Glomerular endothelial cell (primary cell): ENCODE measurements around the gene CHML. TPM values are rescaled to one million over a fixed set of nuclear protein-coding genes. Genes with fewer than 3 reads are reported as not detected.

Experiments
- DNase-seq: peaks from one replicate; pipeline ENCODE4 v3.0.0-alpha.2; 2011; ENCODE audit warnings: low read depth, low spot score; ENCODE audit errors: extremely low read depth
- total RNA-seq: library from RNA; depleted of rRNA; stranded (reverse); fragments of >200 nt; gene quantifications from 2 replicates; pipeline ENCODE4 v1.2.3, GENCODE V29; 2015

Gene CHML
- total RNA-seq, 1 donor from 2014 or later = 10.6 TPM

DNA sequence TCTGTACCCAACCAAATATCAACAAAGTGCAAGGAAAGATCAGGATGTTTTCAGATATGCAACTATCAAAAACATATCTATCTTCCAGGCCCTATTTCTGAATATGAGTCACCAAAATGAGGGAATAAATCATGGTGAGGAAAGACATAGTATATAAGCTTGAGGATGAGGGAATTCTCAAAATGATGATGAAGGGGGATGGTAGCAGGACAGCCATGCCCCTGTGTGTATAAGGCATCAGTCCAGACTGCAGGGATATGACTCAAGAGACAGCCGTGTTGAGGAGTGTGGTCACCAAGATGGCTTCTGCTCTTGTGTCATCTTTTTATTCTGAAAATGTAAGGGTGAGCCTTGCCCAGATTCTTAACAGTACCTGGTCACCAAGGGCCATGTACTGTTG, 7.5 kb upstream of the CHML start:
- no peak for DNase-seq

DNA sequence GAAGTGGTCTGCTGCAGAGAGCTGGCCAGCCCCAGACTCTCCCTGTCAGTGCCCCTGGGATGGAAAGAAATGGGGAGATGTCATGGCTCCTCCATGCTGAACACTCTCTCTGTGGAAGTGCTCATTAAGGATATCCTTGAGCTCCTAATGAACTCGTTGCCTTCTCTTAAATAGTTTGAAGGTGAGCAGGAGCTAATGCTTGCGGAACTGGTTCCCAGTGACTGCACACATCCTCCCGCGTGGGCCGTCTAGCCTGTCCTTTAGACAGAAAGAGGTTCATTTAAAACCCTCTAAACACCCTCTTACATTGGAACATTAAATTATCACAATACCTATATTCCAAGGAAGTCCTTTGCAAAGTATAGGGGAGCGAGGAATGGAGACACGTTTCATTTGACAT, 6.0 kb upstream of the CHML start:
- no peak for DNase-seq

DNA sequence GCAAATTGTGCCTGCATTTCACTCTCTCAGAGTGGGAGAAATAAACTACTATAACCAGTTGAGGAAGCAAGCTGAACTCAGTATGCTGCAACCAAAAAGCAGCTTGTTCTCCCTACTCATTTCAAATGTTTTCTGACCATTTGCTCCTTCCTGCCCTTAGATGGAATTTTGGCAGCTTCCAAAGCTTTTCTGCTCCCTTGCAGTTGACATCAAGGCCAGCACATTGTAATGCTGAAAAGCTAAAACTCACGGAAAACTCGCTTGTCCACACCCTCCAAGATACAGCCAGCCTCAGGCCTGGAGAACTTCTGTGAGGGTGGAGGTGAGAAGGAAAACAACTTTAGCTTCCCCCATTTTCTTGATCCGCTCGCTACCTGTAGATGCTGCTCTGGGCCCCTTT, 5.0 kb upstream of the CHML start:
- no peak for DNase-seq

DNA sequence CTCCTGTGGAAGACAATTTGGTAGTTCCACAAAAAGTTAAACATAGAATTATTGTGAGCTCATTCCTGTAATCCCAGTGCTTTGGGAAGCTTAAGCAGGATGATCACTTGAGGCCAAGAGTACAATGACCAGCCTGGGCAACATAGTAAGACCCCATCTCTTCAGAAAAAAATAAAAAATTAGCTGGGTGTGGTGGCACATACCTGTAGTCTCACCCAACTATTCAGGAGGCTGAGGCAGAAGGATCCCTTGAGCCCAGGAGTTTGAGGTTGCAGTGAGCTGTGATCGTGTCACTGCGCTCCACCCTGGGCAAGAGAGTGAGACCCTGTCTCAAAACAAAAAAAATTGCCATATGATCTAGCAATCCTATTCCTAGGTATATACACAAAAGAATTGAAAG, 4.1 kb upstream of the CHML start:
- DNase-seq = no peak

DNA sequence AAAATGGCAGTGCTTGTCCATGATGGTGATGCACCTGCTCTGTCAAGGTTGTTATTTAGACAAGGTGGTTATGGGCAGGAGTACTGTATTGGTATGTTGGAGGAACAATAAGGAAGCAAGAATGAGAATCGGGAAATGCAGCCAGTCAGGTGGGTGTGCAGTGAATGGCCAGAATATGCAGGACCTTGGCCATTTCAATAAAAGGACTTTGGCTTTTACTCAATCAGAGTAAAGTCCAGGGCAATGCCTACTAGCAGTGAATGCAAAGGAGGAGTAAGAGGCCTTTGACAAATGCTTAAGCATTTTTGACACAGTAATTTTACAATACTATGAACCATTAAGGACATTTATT, 2.4 kb upstream of the CHML start:
- DNase-seq = no peak

DNA sequence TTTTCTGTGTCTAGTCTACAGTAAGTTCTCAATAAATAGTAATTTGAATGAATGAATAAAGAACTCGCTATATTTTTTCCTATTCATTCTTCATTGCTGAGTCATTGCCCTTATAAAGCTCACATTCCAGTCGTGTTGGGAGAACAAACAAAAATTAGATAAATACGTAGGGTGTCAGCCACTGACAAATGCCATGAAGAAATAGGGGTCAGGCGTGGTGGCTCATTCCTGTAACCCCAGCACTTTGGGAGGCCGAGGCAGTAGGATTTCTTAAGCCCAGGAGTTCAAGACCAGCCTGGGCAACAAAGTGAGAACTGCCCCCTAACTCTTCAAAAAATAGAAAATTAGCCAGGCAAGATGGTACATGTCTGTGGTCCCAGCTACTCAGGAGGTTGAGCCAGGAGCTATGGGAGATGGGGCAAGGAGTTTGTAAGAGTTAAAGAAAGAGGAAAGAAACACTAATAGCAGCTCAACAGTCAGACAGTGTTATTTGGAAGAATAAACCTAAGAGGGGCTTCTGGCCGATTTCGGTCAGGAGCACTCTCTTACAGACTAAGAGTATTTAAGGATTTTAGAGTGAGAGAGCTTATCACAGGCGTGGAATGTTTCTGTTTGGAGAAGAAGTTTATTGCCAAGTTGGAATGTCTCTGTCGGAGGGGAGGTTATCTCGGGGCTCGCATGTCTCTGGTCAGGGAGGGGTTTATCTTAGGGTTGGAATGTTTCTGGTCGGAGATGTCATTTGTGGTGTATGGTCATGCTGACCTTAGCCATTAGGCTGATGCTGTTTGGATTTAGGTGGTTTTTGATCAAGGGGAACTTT, 1.8 kb upstream of the CHML start:
- DNase-seq = no peak

DNA sequence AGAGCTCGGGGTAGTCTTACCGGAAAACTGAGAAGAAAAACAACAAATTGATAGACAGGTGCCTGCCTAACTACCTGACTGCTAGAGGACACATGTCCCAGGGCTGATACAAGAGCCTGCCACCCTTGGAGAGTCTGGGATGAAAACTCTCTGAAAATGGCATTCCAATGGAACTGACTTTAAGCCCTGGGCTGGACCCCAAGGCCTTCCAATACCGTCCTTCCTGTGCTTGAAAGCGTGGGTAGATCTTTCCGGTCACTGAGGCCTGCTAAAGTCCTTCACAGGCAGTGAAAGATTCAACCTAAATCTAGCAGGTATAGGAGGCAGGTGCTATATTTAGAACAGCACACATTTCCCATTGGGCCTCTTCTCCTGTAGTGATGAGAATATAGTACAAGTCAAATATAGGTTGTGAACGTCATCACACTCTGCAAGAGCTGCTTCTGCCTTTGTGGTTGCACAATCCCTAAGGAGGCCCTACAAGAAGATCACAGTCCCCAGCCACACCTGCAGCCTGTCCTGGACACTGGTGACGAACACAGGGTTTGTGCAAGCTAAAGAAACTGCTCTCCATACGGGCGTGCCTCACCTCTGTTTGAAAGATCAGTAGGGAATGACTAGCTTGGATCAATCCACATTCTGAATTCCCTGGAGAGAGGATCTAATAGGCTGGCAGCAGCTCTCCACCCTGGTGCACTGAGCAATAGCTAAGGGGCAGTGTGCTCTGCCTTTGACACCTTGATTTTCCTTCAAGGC, 876 bp upstream of the CHML start:
- no peak for DNase-seq

DNA sequence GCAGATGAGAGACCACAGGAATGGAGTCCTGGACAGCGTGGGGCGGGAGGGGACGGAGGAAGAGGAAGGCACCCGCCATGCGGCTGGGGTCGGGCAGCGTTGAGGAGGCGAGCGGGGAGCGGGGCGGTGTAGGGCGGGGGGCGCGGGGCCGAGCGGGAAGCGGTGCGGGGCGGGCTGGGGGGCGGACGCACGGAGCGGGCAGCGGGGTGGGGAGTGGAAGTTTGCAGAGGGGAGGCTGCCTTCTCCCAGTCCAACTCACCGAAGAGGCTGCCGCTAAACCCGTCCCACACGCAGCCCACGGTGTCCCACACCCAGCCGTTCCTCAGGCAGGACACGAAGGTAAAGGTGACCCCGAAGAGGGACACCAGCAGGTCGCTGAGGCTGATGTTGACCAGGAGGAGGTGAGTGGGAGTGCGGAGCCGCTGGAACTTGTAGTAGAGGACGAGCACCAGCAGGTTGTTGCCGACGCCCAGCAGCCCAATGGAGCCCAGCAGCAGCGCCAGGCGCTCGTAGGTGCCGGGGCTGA, 483 bp downstream of the CHML start:
- DNase-seq = no peak

DNA sequence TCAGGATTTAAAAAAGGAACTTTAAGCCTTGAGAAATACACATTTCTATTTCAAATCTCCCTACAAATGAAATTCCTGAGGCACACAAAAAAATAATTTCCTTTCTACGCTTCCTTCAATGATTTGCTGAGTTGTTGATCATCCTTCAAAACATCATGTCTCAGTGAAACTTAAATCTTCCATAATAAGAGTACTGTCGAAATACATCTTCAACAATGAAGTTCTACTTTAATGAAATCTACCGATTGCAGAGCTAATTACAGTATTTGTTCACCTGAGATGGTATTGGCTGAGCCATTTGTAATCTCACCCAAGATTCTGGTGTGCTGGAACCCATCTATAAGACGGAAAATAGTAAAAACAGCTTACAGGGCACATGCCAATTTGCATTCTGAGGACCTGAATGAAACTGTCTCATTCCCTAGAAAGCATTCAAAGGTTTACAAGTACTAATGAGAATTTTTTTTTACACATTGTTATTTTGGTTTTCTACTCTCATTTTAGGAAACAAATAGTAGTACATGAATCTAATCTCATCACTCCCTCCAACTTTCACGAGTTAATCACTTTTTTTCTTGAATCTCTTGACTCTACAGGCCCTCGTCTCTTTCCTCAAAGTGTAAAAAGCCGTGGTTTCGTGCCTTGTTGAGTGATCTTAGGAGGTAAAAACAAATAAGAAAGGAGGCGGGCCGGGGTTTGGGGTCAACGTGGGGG, 1.1 kb downstream of the CHML start:
- DNase-seq = no peak

DNA sequence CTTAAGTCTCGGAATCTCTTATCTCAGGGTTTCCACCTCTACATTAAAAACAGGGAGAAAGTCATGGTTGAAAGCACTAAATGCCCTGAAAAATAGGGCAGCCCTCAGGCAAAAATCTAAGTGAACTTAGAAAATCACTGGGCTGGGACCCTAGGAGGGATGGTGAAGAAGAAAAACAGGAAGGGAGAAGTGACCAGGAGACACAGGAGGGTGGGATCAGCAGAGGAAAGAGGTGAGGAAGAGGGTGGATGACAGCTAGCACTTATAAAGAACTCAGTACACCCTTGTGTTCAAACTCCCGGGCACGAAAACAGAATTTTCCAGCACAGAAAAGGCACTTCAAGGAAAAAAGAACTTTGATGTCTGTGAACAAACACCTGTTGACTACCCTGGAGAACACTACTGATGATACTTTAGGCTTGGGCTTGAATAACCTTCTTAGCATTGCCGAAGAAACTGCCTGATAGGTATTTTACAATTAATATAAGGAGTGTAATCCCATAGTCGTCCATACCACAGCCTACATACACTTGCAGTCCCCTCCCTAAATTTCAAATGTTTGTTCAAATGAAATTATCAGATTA, 2.0 kb downstream of the CHML start:
- no peak for DNase-seq

DNA sequence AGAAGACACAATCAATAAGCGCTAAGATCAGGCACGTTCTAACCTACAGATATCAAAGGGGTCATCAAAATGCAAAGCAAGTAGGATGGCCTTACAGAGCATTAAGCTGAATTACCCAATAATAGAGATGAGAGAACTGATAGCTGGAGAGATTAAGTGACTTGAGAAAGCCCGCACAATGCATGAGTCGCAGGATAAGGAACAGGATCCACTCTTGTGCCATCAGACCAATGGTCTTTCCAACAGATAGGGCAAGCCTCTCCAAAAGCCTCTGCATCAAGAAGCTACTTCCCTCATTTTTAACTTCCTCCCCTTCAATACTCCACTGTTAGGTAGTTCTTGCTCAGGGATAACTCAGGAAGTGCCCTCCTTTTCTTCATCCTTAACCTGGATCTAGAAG, 2.6 kb downstream of the CHML start:
- DNase-seq = no peak

DNA sequence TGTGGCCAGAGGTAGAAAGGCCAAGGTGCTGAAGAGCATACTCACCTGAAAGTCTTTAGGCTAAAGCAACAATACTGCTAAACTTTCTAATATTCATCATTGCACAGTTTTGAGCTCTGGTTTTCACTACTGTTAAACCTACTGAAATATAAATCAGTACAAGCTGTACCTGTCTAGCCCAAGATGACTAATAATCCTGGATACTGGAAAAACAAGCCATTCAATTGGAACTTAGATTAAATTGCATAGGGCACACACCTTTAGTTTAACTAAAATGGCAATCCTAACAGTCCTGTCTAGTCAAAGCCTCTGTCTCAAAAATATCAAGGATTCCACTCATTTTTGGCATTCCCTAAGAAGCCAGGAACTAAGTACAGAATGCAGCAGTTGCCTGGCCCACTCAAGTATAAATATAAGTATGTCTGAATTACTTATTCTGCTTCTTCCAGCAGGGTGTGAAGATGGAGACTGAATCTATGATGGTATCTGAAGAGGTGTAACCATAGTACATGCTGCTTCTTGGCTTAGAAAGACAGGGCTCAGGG, 3.1 kb downstream of the CHML start:
- no peak for DNase-seq

DNA sequence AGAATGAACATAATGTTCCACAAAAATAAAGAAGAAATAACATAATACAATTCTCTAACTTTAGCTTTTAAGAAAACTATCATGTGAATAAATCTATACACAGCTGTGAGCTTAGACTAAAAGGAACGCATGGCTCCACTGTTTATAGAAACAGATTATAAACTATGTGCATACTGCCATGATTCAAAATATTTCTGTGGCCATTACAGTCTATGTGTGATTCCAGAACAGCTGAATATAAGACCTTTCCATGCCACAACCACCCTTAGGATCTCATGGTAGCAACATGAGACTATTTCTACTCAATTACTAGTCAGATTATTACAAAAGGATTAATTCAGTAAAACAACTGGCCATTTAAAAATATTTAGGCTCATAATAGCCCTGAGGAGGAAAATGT, 3.9 kb downstream of the CHML start:
- no peak for DNase-seq

DNA sequence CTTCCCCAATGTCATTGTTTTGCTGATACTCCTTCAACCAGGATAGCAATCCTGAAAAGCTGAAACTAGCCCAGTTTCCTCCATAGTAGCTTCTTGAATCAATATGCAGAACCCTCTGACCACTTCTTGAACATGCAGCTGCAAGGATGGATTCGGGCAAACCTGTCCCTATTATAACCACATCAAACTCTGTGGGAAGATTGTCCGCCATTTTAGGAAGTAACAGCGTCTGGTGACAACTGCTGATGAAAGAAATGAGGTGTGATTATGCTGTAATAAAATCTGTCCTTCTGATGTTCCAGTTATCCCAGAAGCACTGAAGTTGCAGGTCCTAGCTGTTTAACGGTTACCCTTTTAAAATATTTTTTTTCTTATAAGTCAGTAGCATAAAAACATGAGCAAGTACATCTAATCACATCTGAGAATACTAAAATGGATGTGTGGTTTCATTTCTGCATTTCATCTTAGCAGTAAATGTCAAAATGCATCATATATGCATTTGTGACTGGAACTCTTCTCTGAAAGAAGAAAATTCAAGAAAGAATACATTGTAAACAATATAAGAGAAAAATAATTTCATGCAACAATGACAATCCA, 4.5 kb downstream of the CHML start:
- DNase-seq = no peak

DNA sequence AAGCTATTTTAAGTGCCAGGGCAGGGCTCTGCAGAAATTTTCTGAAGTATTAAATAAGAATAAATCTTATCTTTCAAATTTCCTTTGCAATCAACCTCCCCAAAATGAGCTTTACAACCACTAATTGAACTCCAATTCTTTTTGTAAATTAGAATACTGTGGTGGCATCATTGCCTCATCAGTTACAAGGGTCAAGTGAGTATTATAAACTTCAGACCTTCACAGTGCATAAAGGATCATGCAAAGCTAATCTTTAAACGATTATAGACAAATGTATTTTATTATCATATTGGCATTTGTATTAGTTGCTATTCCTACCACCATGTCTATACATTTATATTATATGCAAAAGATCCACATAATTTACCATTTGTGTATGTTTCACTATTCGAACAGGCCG, 7.2 kb downstream of the CHML start:
- DNase-seq = no peak

DNA sequence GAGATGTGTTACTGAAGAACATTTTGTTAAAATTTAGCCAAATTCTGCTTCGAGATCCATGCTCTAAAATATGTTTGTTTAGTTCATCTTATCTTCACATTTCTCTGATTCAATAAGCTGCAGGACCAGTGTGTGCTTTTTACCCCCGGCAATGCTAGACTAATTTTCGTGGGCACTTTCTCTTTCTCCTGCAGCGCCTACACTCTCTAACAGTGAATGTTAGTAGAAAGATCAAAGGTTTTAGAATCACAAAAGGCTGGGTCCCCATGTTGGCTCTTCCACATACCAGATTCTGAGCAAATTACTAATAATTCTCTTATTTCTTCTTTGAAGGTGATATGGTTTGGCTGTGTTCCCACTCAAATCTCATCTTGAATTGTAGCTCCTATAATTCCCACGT, 8.5 kb downstream of the CHML start:
- DNase-seq = no peak

DNA sequence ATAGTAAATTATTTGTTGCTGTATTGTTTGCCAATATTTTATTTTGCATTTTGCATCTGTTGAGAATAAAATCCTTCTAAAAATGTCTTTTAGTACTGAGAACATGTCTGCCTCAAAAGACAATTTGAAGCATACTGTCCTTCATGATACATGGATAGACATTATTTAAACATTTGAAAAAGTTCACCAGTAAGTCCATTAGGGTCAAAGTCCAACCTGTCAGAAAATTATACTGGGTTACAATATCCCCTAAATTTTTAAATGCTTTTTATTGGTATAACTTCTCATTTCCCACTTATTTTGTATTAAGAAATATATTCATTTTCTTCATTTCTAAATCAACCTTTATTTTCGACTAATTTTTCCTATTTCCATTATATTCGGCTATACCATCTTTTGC, 9.3 kb downstream of the CHML start:
- no peak for DNase-seq

DNA sequence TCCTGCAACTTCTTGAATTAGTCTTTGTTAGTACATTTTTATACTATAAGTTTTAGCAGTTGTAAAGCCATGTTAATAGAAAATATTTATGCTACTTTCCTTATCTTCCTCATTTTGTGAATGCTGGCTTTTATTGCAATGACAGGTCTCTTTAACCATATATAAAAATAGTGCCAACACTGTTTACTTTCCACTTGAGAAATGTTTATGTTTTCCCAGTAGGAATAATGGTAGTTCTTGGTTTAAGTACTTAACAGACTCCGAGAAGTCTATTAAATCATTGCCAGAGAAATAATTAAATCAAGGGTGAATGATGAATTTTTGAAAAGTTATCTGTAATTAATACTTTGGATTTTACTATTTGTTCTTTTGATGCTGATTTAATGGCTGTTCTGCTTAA, 9.7 kb downstream of the CHML start:
- no peak for DNase-seq

DNA sequence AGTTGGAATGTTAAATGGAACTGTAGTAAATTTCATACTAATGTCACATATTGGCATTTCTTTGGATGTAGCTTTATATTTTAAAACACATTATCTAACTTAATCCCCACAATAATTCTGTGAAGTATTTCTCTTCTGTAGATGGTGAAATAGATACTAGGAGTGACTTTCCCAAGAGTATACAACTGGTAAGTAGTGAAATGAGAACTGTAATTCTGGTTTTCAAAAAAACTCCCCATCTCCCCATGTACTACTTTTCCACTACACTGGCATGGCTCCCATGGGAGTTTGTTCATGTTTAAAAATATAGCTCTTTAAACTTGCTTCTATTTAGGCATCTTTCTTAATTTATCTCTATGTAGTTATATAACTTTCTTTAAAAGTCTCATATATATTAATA, 10.2 kb downstream of the CHML start:
- DNase-seq = no peak

DNA sequence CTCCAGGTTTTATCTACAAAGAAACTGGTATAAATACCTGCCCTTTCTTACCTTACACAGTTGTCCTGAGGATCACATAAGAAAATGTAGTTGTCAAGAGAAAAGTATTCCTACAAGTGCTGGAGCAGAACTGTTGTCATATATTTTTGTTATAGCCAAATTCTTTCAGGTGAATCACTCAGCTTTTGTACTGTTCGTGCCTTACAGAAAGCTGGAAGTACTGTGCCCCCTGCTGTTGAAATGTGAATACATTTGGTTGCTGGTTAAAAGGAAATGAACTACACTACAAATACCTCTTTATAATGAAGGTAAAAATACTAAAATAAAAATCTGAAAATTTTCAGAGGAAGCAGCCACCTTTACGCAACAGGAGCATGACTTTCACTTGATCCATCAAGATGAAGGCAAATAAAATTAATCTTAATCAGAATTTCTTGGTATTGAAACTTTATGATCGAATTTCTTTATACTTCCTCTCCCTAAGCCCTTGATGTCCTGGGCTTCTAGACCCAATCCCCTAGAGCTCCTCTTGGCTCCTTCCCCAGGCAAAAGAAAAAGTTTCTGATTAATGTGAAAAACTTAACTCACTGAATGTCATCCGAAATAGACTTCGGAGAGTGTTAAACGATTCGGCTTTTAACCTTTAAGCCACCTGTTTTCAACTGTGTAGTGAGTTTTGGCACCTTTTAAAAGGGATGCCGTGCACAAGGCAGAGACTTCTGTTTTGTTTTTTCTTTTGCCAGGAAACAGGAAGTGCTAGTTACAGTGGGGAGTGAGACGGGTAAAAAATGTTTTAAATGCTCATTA, 12.5 kb downstream of the CHML start:
- no peak for DNase-seq
